Adipocyte (in vitro differentiated cells): Measurements from ENCODE around the gene MSI2.

Experiments used
- DNase-seq: peaks from one replicate; pipeline ENCODE4 v3.0.0-alpha.2; 2015; ENCODE audit warnings: low read depth
- H3K27me3 ChIP-seq: replicated peaks from 2 replicates; pipeline ENCODE4 v1.7.0; 2013; ENCODE audit warnings: mild to moderate bottlenecking, low read length, moderate library complexity; ENCODE audit not compliant: control insufficient read depth, insufficient read depth
- H3K36me3 ChIP-seq: 2 replicates; pipeline ENCODE4 v1.7.0; 2013; ENCODE audit warnings: low read length, mild to moderate bottlenecking, moderate library complexity; ENCODE audit not compliant: control insufficient read depth, insufficient read depth, severe bottlenecking
- H3K4me1 ChIP-seq: 2 replicates; pipeline ENCODE4 v1.7.0; 2013; ENCODE audit warnings: mild to moderate bottlenecking, low read length, moderate library complexity; ENCODE audit not compliant: control insufficient read depth, insufficient read depth
- H3K4me3 ChIP-seq: 2 replicates; pipeline ENCODE4 v1.7.0; 2013; ENCODE audit warnings: mild to moderate bottlenecking, low read length, moderate library complexity
- H3K9ac ChIP-seq: 2 replicates; pipeline ENCODE4 v1.7.0; 2013; ENCODE audit warnings: mild to moderate bottlenecking, low read length, moderate library complexity
- H3K9me3 ChIP-seq: 2 replicates; pipeline ENCODE4 v1.7.0; 2013; ENCODE audit warnings: mild to moderate bottlenecking, low read length, moderate library complexity; ENCODE audit not compliant: control insufficient read depth

The MSI2 gene

DNA sequence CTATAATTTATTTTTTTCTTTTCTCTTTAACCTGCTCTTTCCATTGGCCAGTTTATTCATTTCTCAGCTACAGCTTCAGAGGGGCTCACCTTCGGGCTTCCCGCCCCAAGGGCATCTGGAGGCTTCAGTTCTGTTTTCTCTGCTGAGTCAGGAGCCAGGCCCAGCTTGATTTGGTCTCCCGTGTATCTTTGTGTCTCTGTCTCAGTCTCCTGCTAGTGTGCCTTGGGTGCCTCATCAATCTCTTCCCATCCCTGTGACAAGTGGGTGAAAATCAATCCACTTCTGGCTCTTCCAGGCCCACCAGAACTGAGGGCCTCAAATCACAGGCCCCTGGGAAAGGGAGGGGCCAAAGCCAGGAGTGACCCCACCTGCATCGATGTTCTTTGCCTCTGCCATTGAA is 416.6 kb downstream of the MSI2 start:
- no peaks in the 10 kb centered on the region for H3K36me3 ChIP-seq
- no peak overlapping the region for H3K9ac ChIP-seq
- no peaks in the 10 kb centered on the region for H3K9me3 ChIP-seq
- peaks cover 8% of the 10 kb centered on the region for H3K27me3 ChIP-seq
- no peak overlapping the region for H3K4me3 ChIP-seq
- H3K4me1 ChIP-seq = peaks cover 10% of the 10 kb centered on the region
- DNase-seq = no peak

- DNase-seq = no peak
- no peaks in the 10 kb centered on the region for H3K36me3 ChIP-seq
- H3K9ac ChIP-seq = no peak overlapping the region
- H3K27me3 ChIP-seq = peaks cover 8% of the 10 kb centered on the region
- peaks cover 10% of the 10 kb centered on the region for H3K4me1 ChIP-seq
- no peaks in the 10 kb centered on the region for H3K9me3 ChIP-seq
- no peak overlapping the region for H3K4me3 ChIP-seq
Measured at GRCh38 chr17:57674894-57675293, 418.6 kb downstream of the MSI2 start.

DNA sequence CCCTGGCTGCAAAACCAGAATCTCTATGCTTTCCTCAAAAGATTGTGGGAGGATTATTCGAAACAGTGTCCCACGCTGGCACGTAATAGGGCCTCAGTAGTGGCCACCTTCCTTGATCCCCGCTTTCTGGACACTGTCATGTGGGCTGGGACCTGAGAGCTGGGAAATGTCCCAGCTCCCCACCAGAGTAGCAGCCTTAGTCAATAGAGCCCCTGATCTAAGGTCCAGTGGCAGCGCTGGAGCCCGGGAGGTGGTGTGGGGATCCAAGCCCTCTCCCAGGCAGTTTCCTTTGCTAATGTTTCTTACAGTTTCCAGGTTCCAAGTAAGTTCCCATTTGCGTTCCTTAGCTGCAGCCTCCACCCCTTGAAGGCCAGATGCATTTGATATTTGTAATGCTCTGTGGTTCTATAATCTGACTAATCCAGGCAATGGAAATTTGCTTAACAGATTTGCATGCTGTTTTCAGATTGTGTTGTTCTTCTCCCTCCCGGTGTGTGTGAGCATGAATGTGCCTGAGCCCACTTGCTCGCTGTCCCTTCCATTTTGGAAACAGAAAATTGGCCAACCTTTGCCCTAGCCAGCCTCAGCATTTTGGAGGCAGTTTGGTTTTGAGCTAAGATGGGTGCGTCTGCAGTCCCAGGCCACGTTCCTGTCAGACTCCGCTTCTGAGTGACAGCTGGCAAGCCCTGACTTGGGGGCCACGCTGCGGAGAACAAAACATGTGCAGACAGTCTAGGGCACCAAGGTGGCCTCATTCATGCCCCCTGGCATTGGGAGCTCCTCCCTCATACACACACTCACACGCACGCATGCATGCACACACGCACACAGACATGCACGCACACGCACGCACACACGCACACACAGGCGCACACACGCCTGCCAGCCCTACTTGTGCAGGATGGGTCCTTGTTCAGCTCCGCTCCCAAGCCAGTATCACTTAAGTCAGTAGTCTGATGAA is 419.4 kb downstream of the MSI2 start:
- H3K27me3 ChIP-seq = peaks cover 4% of the 10 kb centered on the region
- H3K9ac ChIP-seq = no peak overlapping the region
- no peaks in the 10 kb centered on the region for H3K36me3 ChIP-seq
- H3K4me3 ChIP-seq = no peak overlapping the region
- DNase-seq = no peak
- H3K4me1 ChIP-seq = peaks cover 10% of the 10 kb centered on the region
- no peaks in the 10 kb centered on the region for H3K9me3 ChIP-seq

GRCh38 chr17:57676543-57676942 is 420.2 kb downstream of the MSI2 start:
- no peaks in the 10 kb centered on the region for H3K36me3 ChIP-seq
- H3K27me3 ChIP-seq = no peaks in the 10 kb centered on the region
- no peak for DNase-seq
- H3K4me1 ChIP-seq = peaks cover 10% of the 10 kb centered on the region
- H3K4me3 ChIP-seq = no peak overlapping the region
- H3K9ac ChIP-seq = no peak overlapping the region
- no peaks in the 10 kb centered on the region for H3K9me3 ChIP-seq

- no peak for DNase-seq
- no peaks in the 10 kb centered on the region for H3K36me3 ChIP-seq
Measured at GRCh38 chr17:57677301-57677700, 421.0 kb downstream of the MSI2 start.

GRCh38 chr17:57677858-57678257 is 421.5 kb downstream of the MSI2 start:
- no peak for DNase-seq

More at GRCh38 chr17:57677301-57677700, 421.0 kb downstream of the MSI2 start:
- Histone ChIP-seq H3K9ac (no peak overlapping the region), H3K9me3 (no peaks in the 10 kb centered on the region), H3K27me3 (no peaks in the 10 kb centered on the region), H3K4me1 (peaks cover 2% of the 10 kb centered on the region), H3K4me3 (no peak overlapping the region)

DNA sequence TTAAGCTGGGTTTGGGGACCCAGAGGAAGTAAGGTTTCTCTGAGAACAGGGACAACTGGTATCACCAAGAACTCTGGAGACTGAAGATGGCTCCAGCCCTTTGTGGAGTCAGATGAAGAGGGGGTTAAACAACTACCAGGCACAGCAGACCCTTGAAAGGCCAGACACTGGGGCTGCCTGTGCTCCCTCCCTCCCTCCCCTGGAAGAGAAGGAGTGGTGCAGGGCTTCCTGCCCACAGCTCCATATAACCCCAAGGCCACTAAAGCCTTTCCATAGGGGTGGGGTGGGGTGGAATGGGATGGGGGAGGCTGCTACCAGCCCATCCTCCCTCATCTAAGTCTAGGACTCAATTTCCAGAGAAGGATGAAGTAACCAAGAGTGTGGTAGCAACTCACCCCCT is 422.1 kb downstream of the MSI2 start:
- Histone ChIP-seq H3K36me3 (no peaks in the 10 kb centered on the region), H3K9ac (no peak overlapping the region), H3K27me3 (no peaks in the 10 kb centered on the region), H3K4me1 (no peaks in the 10 kb centered on the region), H3K9me3 (no peaks in the 10 kb centered on the region), H3K4me3 (no peak overlapping the region)
- DNase-seq = no peak

More at GRCh38 chr17:57677858-57678257, 421.5 kb downstream of the MSI2 start:
- no peaks in the 10 kb centered on the region for H3K36me3 ChIP-seq
- no peaks in the 10 kb centered on the region for H3K27me3 ChIP-seq
- H3K9me3 ChIP-seq = no peaks in the 10 kb centered on the region
- no peak overlapping the region for H3K9ac ChIP-seq
- no peak overlapping the region for H3K4me3 ChIP-seq
- no peaks in the 10 kb centered on the region for H3K4me1 ChIP-seq

GRCh38 chr17:57679356-57679755 is 423.0 kb downstream of the MSI2 start:
- no peaks in the 10 kb centered on the region for H3K27me3 ChIP-seq
- no peak for DNase-seq
- no peaks in the 10 kb centered on the region for H3K36me3 ChIP-seq
- H3K9ac ChIP-seq = no peak overlapping the region
- H3K9me3 ChIP-seq = no peaks in the 10 kb centered on the region
- no peaks in the 10 kb centered on the region for H3K4me1 ChIP-seq
- H3K4me3 ChIP-seq = no peak overlapping the region

DNA sequence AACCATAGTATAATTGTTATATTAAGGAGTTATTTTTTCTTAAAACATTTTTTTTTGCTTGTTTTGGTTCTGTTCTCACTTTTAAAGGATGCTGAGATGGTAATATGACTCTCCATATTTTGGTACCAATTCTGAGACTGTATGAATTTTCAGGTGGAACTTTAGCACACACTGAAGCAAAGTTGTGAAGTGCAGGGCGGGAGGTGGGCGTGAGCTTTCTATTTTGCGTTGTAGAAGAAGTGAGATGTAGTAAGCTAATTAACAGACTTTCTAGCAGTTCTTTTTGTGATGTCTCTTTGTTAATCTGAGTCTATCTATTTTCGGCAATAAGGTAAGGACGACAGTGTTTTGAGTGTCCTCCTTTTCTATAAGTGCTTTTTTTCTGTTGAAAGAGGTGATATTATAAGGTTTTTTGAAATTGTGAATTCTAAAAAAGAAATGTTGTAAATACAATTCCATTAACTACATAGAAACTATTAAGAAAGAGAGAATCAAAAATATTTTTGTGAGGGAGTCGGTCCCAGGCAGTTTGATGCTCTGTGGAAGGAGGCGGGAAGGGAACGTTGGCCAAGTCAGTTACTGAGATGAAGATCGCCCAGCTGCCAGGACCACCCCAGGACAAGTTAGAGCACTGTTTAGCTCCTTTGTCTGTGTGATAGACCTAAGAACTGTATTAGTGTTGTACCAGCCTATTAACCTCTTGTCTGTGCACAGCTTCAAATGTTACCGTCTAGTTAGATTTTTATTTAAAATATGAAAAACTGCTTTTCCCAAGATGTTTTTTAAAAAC is 423.8 kb downstream of the MSI2 start:
- Histone ChIP-seq H3K27me3 (no peaks in the 10 kb centered on the region), H3K9me3 (no peaks in the 10 kb centered on the region), H3K4me3 (no peak overlapping the region), H3K9ac (no peak overlapping the region), H3K36me3 (no peaks in the 10 kb centered on the region), H3K4me1 (no peaks in the 10 kb centered on the region)
- DNase-seq = no peak

- Histone ChIP-seq H3K4me1 (no peaks in the 10 kb centered on the region), H3K36me3 (no peaks in the 10 kb centered on the region), H3K9ac (no peak overlapping the region), H3K9me3 (no peaks in the 10 kb centered on the region), H3K4me3 (no peak overlapping the region), H3K27me3 (no peaks in the 10 kb centered on the region)
- no peak for DNase-seq
Measured at GRCh38 chr17:57682701-57683100, 426.4 kb downstream of the MSI2 start.

DNA sequence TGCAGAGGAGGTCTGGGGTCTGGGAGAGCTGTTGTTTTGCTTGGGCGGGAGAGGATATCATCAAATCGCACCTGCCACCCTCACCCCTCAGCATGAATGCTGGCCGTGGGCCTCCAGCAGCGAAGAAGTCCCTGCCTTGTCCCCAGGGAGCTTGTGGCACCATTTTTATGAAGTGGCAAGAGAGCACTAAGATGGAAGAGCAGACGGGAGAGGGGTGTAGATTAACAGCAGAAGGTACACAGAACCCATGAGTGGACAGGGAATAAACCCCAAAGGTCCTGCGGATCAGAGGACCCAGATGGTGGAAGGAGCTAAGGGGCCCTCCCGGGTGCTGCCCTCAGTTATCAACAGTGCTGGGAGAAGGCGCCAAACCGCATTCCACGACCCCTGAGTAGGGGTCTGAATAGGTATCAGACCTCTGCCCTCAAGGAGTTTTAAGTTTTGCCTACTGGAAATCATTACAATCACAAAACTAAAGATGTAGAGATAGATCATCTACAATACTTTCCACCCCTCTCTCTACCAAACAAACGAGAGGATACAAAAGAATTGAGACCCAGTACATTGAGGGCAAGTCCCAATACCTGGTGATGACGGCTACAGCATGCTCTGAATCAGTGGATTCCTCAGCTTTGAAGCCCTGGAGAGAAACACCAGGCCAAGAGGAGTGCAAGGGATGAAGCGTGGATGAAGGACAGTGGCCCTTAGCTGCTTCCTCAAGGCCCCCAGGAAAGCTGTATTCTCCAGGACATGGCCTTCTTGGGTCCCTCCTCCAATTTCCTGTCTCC is 428.6 kb downstream of the MSI2 start:
- H3K4me1 ChIP-seq = no peaks in the 10 kb centered on the region
- no peak overlapping the region for H3K9ac ChIP-seq
- no peak overlapping the region for H3K4me3 ChIP-seq
- no peaks in the 10 kb centered on the region for H3K27me3 ChIP-seq
- H3K9me3 ChIP-seq = no peaks in the 10 kb centered on the region
- no peak for DNase-seq
- H3K36me3 ChIP-seq = no peaks in the 10 kb centered on the region
